Endothelial cell of umbilical vein (primary cell): Measurements from ENCODE around the gene TLX3. TPM values are rescaled to one million over a fixed set of nuclear protein-coding genes. Genes with fewer than 3 reads are reported as not detected.

Source experiments
- BruUV-seq: library from RNA; stranded (reverse); fragments of 400-500 nt; replicated peaks from 2 replicates; lab custom pipeline; 2021; lab: Mats Ljungman, UMichigan
- CTCF ChIA-PET: fragments of 300-600, 350-600 bp; sonication (Branson Sonifier 250); formaldehyde crosslinking; loops from one replicate; lab custom pipeline; 2021; ENCODE audit warnings: antibody characterized with exemption, inconsistent platforms; lab: Charles Lee
- POLR2A ChIA-PET: fragments of 300-600, 350-600 bp; sonication (Branson Sonifier 250); formaldehyde crosslinking; loops from one replicate; lab custom pipeline; 2021; ENCODE audit warnings: antibody characterized with exemption, inconsistent platforms; lab: Charles Lee
- DNase-seq: peaks from one replicate; pipeline ENCODE4 v3.0.0-alpha.2; 2011; ENCODE audit warnings: low read depth, low spot score
- FAIRE-seq: peaks from 2 replicates; lab custom pipeline; 2011; peaks lifted over from hg19 to GRCh38; lab: Jason Lieb, UNC
- H2AFZ ChIP-seq: 2 replicates; pipeline ENCODE4 v1.6.0; 2012; ENCODE audit warnings: low read depth, low read length, control low read depth, inconsistent platforms
- H3K27ac ChIP-seq: 2 replicates; pipeline ENCODE4 v1.5.1; 2011; ENCODE audit warnings: low read depth, mild to moderate bottlenecking, control low read depth, low read length, moderate library complexity; ENCODE audit not compliant: insufficient read depth
- H3K27me3 ChIP-seq, 2 experiments: 2 replicates each; pipeline versions ENCODE4 v1.6.0 to v1.6.1; 2011; ENCODE audit warnings: low read length in 2 of 2, mixed read lengths in 1 of 2; ENCODE audit not compliant: control insufficient read depth in 2 of 2, insufficient read depth in 2 of 2
- H3K36me3 ChIP-seq, 2 experiments: 2 replicates in 1 of 2; 3 replicates in 1 of 2; pipeline ENCODE4 v1.5.1; 2011; ENCODE audit warnings: low read length in 2 of 2, mild to moderate bottlenecking in 1 of 2, moderate library complexity in 1 of 2; ENCODE audit not compliant: control insufficient read depth in 2 of 2, insufficient read depth in 2 of 2; ENCODE audit errors: extremely low read depth in 1 of 2
- H3K4me1 ChIP-seq: 3 replicates; pipeline ENCODE4 v1.5.1; 2011; ENCODE audit warnings: mild to moderate bottlenecking, low read length; ENCODE audit not compliant: control insufficient read depth, insufficient read depth; ENCODE audit errors: extremely low read depth
- H3K4me2 ChIP-seq: 2 replicates; pipeline ENCODE4 v1.6.1; 2011; ENCODE audit warnings: low read length, control low read depth, mixed read lengths; ENCODE audit not compliant: insufficient read depth
- H3K4me3 ChIP-seq, 3 experiments: fragments of 200-600 bp in 1 of 3; sonication (generic), shearing (Covaris generic) in 1 of 3; replicated peaks in 1 of 3; 2 replicates each; pipeline ENCODE4 v1.5.1; 2011 to 2016; ENCODE audit warnings: control low read depth in 3 of 3, low read length in 3 of 3, mild to moderate bottlenecking in 2 of 3, inconsistent platforms in 1 of 3, low read depth in 1 of 3, moderate library complexity in 1 of 3; ENCODE audit not compliant: insufficient read depth in 1 of 3
- H3K79me2 ChIP-seq: 2 replicates; pipeline ENCODE4 v1.6.0; 2012; ENCODE audit warnings: low read length, inconsistent platforms; ENCODE audit not compliant: control insufficient read depth, insufficient read depth
- H3K9ac ChIP-seq: replicated peaks from 2 replicates; pipeline ENCODE3; 2011; ENCODE audit warnings: low read length, control low read depth; ENCODE audit not compliant: insufficient read depth; ENCODE audit errors: extremely low read depth
- H3K9me1 ChIP-seq: replicated peaks from 3 replicates; pipeline ENCODE4 v1.6.0; 2011; ENCODE audit warnings: mild to moderate bottlenecking, low read length; ENCODE audit not compliant: control insufficient read depth, insufficient read depth; ENCODE audit errors: extremely low read depth
- H3K9me3 ChIP-seq: replicated peaks from 2 replicates; pipeline ENCODE4 v1.5.1; 2012; ENCODE audit warnings: low read length, inconsistent platforms; ENCODE audit not compliant: control insufficient read depth, insufficient read depth
- H4K20me1 ChIP-seq: replicated peaks from 2 replicates; pipeline ENCODE3; 2011; ENCODE audit warnings: mild to moderate bottlenecking, low read length; ENCODE audit not compliant: control insufficient read depth, insufficient read depth; ENCODE audit errors: extremely low read depth
- CTCF ChIP-seq, 2 donors: IDR thresholded peaks; 1 replicate in 1 of 2; 2 replicates in 1 of 2; pipeline ENCODE4 v1.5.1; 2011; ENCODE audit warnings: low read length in 2 of 2, mild to moderate bottlenecking in 2 of 2, moderate library complexity in 2 of 2, control low read depth in 1 of 2, inconsistent platforms in 1 of 2, low read depth in 1 of 2; ENCODE audit not compliant: insufficient read depth in 1 of 2; ENCODE audit errors: extremely low read depth in 1 of 2
- EZH2 ChIP-seq: IDR thresholded peaks from 2 replicates; pipeline ENCODE4 v1.6.1; 2012; ENCODE audit warnings: borderline replicate concordance, low read depth, mild to moderate bottlenecking, moderate library complexity, low read length, inconsistent platforms; ENCODE audit not compliant: severe bottlenecking
- FOS ChIP-seq: IDR thresholded peaks from 2 replicates; pipeline ENCODE4 v1.6.1; 2011; ENCODE audit warnings: mild to moderate bottlenecking, low read length, moderate library complexity, borderline replicate concordance; ENCODE audit not compliant: insufficient read depth
- GATA2 ChIP-seq: IDR thresholded peaks from 2 replicates; pipeline ENCODE4 v1.7.0; 2011; ENCODE audit warnings: low read depth, mild to moderate bottlenecking, moderate library complexity, mixed read lengths, low read length; ENCODE audit not compliant: insufficient read length, insufficient read depth
- JUN ChIP-seq: IDR thresholded peaks from 2 replicates; pipeline ENCODE4 v1.6.1; 2011; ENCODE audit warnings: borderline replicate concordance, low read depth; ENCODE audit not compliant: insufficient read length, insufficient read depth
- MYC ChIP-seq: IDR thresholded peaks from one replicate; pipeline ENCODE4 v1.6.1; 2011; ENCODE audit warnings: mild to moderate bottlenecking, low read depth, low read length
- POLR2A ChIP-seq: IDR thresholded peaks from 2 replicates; pipeline ENCODE4 v1.6.1; 2012; ENCODE audit warnings: low read depth, mild to moderate bottlenecking, control low read depth, low read length
- POLR2AphosphoS5 ChIP-seq: IDR thresholded peaks from 2 replicates; pipeline ENCODE4 v1.6.1; 2012; ENCODE audit warnings: low read depth, mild to moderate bottlenecking, control low read depth, low read length, moderate library complexity; ENCODE audit not compliant: insufficient read depth
- dilution Hi-C: fragments of 300-500 bp; cut with MboI; formaldehyde crosslinking; loops from one replicate; pipeline ENCODE4 v1.15.0; 2019; ENCODE audit warnings: low sequenced_read_pairs; ENCODE audit not compliant: extremely low pct_ligation_motif_present
- intact Hi-C: fragments of 100-400 bp; cut with micrococcal nuclease; formaldehyde crosslinking; loops from one replicate; pipeline ENCODE4 v1.10.0; 2022
- polyA plus RNA-seq, 4 experiments: library from polyadenylated mRNA; depleted of rRNA in 3 of 4; stranded (reverse) in 3 of 4; unstranded in 1 of 4; fragments of >200 nt; gene quantifications; 2 replicates each; pipeline versions ENCODE4 v1.2.1 to v1.2.3, GENCODE V29; 2011 to 2012; ENCODE audit warnings: missing spikeins in 1 of 4
- total RNA-seq: library from RNA; stranded (reverse); gene quantifications from 2 replicates; pipeline ENCODE4 v1.2.3, GENCODE V29; 2021
- TF ChIP-seq, protein P1 (sequence below): IDR thresholded peaks from 2 replicates; pipeline ENCODE4 v1.6.1; 2011; ENCODE audit not compliant: insufficient read depth, insufficient read length

Gene TLX3
- total and polyA plus RNA-seq, 2 donors (not counting 3 experiments of a cell fraction or from before 2014, with no cell fraction given) = not detected

GRCh38 chr5:171337210-171337569 lies 28.1 kb downstream of the TLX3 start:
- Histone ChIP-seq H3K36me3 (no peaks in the 10 kb centered on the region), H3K9ac (no peak overlapping the region), H3K4me1 (peaks cover 7% of the 10 kb centered on the region), H4K20me1 (no peaks in the 10 kb centered on the region), H2AFZ (peak overlapping the region; percentile 86), H3K79me2 (no peaks in the 10 kb centered on the region), H3K9me1 (no peaks in the 10 kb centered on the region), H3K27ac (no peak overlapping the region), H3K27me3 (peaks cover 8 to 11% of the 10 kb centered on the region in 2 experiments), H3K9me3 (no peaks in the 10 kb centered on the region), H3K4me3 (peak overlapping the region in 2 of 3 experiments; percentile 60 to 66), H3K4me2 (peak overlapping the region; percentile 85)
- no TSS peak for BruUV-seq
- POLR2A ChIA-PET = no interaction called here
- CTCF ChIA-PET = interaction anchor here (0.9 to 12.0 kb wide), 9 partner anchors 64 to 592 kb away, joined by 3 to 301 read pairs (median 5); no protein-coding TSS in a partner anchor
- dilution Hi-C loops = no loop called here
- no peak for FAIRE-seq
- TF ChIP-seq, protein P1, sequence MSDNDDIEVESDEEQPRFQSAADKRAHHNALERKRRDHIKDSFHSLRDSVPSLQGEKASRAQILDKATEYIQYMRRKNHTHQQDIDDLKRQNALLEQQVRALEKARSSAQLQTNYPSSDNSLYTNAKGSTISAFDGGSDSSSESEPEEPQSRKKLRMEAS = no peak
- TF ChIP-seq EZH2 (no peak), JUN (no peak), POLR2AphosphoS5 (no peak), FOS (no peak), CTCF (IDR thresholded peaks at IDR 0.05; ENCODE audit: extremely low read depth in 1 of 2, insufficient read depth in 1 of 2, low read depth in 1 of 2, low read length in 2 of 2) (no peak), GATA2 (no peak), POLR2A (no peak), MYC (no peak)
- intact Hi-C loops = loop anchor here (1.0 kb wide), 4 partner anchors 130 to 593 kb away; no protein-coding TSS in a partner anchor
- DNase-seq = no peak
